Endothelial cell (in vitro differentiated cells): ENCODE results near the gene NCAN. TPM values are rescaled to one million over a fixed set of nuclear protein-coding genes. Genes with fewer than 3 reads are reported as not detected.

Source experiments
- DNase-seq: peaks from one replicate; pipeline ENCODE4 v3.0.0; 2021; ENCODE audit warnings: low spot score
- H3K27ac Mint-ChIP-seq: one replicate; pipeline ENCODE4 v1.8.0; 2021; ENCODE audit warnings: mixed read lengths, inconsistent platforms; ENCODE audit not compliant: unreplicated experiment
- H3K27me3 Mint-ChIP-seq: one replicate; pipeline ENCODE4 v1.8.0; 2021; ENCODE audit warnings: mild to moderate bottlenecking, moderate library complexity, mixed read lengths, inconsistent platforms; ENCODE audit not compliant: unreplicated experiment
- H3K36me3 Mint-ChIP-seq: one replicate; pipeline ENCODE4 v1.8.0; 2021; ENCODE audit warnings: mild to moderate bottlenecking, low read depth, mixed read lengths, inconsistent platforms; ENCODE audit not compliant: unreplicated experiment
- H3K4me1 Mint-ChIP-seq: one replicate; pipeline ENCODE4 v1.8.0; 2021; ENCODE audit warnings: mild to moderate bottlenecking, mixed read lengths, inconsistent platforms; ENCODE audit not compliant: unreplicated experiment
- H3K4me3 Mint-ChIP-seq: one replicate; pipeline ENCODE4 v1.8.0; 2021; ENCODE audit warnings: mild to moderate bottlenecking, mixed read lengths, inconsistent platforms; ENCODE audit not compliant: unreplicated experiment
- H3K9me3 Mint-ChIP-seq: one replicate; pipeline ENCODE4 v1.8.0; 2021; ENCODE audit warnings: mixed read lengths, inconsistent platforms; ENCODE audit not compliant: unreplicated experiment
- total RNA-seq: library from RNA; stranded (reverse); fragmentation: NEBNext Ultra II Directional; extraction: Animal tissue kit (Norgen Biotek cat#: 25700); gene quantifications from one replicate; pipeline ENCODE4 v1.2.1, GENCODE V29; 2021; ENCODE audit not compliant: unreplicated experiment
- TF ChIP-seq, protein P1 (sequence below): fragments of 200-600 bp; sonication (generic); IDR thresholded peaks from one replicate; pipeline ENCODE4 v1.5.0; 2021; ENCODE audit warnings: antibody characterized with exemption; ENCODE audit not compliant: unreplicated experiment

NCAN gene
- total RNA-seq, 1 donor from 2014 or later = 0.05 TPM

DNA sequence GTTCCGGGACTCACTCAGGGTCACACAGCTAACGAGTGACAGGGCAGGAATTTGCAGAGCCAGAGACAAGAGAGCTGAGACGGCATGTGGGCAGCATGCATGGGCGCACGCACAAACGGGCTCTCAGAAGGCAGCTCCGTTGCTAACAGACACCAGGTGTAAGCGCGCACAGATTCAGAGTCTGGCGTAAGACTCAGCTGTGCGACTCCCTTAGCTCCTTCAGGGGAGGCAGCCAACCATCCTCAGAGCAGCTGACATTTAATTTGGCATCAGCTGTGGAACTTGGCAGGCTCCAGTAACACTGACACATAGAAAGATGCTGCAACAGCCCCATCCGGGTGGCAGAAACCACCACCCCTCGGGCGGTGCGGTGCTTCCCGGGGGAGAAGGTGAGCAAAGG lies 68.8 kb downstream of the NCAN start:
- TF ChIP-seq, protein P1, sequence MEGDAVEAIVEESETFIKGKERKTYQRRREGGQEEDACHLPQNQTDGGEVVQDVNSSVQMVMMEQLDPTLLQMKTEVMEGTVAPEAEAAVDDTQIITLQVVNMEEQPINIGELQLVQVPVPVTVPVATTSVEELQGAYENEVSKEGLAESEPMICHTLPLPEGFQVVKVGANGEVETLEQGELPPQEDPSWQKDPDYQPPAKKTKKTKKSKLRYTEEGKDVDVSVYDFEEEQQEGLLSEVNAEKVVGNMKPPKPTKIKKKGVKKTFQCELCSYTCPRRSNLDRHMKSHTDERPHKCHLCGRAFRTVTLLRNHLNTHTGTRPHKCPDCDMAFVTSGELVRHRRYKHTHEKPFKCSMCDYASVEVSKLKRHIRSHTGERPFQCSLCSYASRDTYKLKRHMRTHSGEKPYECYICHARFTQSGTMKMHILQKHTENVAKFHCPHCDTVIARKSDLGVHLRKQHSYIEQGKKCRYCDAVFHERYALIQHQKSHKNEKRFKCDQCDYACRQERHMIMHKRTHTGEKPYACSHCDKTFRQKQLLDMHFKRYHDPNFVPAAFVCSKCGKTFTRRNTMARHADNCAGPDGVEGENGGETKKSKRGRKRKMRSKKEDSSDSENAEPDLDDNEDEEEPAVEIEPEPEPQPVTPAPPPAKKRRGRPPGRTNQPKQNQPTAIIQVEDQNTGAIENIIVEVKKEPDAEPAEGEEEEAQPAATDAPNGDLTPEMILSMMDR = no peak
- Mint-ChIP-seq H3K9me3 (no peaks in the 10 kb centered on the region), H3K36me3 (peaks cover 23% of the 10 kb centered on the region), H3K4me3 (no peak overlapping the region), H3K27me3 (peaks cover 15% of the 10 kb centered on the region), H3K27ac (no peak overlapping the region), H3K4me1 (no peaks in the 10 kb centered on the region)
- DNase-seq = no peak

DNA sequence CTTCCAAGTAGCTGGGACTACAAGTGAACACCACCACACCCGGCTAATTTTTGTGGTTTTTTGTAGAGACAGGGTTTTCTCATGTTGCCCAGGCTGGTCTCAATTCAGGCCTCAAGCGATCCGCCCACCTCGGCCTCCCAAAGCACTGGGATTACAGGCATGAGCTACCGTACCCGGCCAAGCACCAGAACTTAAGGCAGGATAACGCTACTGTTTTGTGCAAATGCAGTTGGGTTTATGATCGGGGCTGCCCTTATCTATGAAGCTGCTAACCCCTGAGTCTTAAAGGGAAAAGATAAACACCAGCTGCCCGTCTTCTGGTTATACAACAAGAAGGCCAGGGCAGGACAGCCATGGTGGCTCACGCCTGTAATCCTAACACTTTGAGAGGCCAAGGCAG lies 73.9 kb downstream of the NCAN start:
- Mint-ChIP-seq H3K36me3 (peaks cover 20% of the 10 kb centered on the region), H3K4me3 (no peak overlapping the region), H3K27me3 (peaks cover 6% of the 10 kb centered on the region), H3K4me1 (no peaks in the 10 kb centered on the region), H3K9me3 (no peaks in the 10 kb centered on the region), H3K27ac (no peak overlapping the region)
- TF ChIP-seq, protein P1 = no peak
- no peak for DNase-seq

DNA sequence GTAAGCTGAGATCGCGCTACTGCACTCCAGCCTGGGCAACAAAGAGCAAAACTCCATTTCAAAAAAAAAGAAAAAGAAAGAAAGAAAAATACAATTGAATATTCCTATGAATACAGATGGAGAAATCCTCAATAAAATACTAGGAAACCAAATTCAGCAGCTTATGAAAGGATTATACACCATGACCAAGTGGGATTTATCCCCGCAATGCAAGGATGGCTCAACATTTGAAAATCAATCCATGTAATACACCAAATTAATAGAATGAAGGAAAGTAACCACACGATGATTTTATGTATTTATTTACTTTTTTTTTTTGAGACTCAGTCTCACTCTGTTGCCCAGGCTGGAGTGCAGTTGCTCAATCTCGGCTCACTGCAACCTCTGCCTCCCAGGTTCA lies 80.8 kb downstream of the NCAN start:
- Mint-ChIP-seq H3K4me3 (no peak overlapping the region), H3K27me3 (no peaks in the 10 kb centered on the region), H3K27ac (no peak overlapping the region), H3K9me3 (no peaks in the 10 kb centered on the region), H3K4me1 (no peaks in the 10 kb centered on the region), H3K36me3 (peaks cover 36% of the 10 kb centered on the region)
- DNase-seq = no peak
- TF ChIP-seq, protein P1 = no peak

DNA sequence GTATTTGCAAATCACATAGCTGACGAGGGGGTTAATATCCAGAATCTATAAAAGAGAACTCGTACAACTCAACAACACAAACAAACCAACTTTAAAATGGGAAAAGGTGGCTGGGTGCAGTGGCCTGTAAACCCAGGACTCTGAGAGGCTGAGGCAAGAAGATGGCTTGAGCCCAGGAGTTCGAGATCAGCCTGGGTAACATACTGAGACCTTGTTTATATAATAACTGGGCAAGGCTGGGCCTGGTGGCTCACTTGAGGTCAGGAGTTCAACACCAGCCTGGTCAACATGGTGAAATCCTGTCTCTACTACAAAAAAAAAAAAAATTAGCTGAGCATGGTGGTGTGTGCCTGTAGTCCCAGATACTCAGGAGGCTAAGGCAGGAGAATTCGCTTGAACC lies 83.2 kb downstream of the NCAN start:
- Mint-ChIP-seq H3K4me1 (no peaks in the 10 kb centered on the region), H3K27ac (no peak overlapping the region), H3K4me3 (no peak overlapping the region), H3K36me3 (peaks cover 36% of the 10 kb centered on the region), H3K27me3 (no peaks in the 10 kb centered on the region), H3K9me3 (no peaks in the 10 kb centered on the region)
- TF ChIP-seq, protein P1 = no peak
- DNase-seq = no peak

DNA sequence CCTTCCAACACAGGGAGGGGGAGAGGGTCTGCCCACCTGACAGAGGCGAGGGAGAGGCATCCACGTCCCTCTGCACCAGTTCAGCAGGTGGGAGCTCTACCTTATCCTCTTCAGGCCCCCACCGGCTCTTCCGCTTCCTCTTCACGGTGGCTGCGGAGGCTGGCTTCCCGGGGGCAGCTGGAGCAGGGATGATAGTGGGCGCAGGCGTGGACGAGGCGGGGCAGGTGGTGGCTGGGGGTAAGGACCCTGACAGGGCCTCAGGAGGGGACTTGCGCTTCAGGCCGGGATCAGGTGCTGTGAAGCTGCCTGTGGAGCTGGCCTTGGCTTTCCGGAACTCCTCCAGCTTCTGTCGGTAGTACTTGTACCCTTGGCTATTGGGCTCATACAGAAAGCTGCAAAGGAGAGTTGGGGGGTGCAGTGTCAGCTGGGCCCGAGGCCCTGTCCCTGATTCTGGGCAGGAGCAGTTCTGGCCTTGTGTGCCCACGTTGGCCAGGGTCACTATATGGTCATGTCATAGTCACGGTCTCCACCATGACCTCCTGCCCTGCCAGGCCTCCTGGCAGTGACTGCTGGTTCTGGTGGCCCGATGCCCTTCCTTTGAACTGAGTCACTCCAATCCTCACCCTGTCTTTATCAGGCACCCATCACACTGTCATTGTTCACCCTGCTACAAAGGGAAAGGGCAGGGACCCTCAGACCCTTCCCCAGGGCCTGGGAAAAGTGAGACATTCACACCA lies 85.4 kb downstream of the NCAN start:
- no peaks in the 10 kb centered on the region for H3K9me3 Mint-ChIP-seq
- H3K4me1 Mint-ChIP-seq = no peaks in the 10 kb centered on the region
- no peak for DNase-seq
- TF ChIP-seq, protein P1 = no peak
- peaks cover 34% of the 10 kb centered on the region for H3K36me3 Mint-ChIP-seq
- H3K4me3 Mint-ChIP-seq = no peak overlapping the region
- H3K27me3 Mint-ChIP-seq = no peaks in the 10 kb centered on the region
- H3K27ac Mint-ChIP-seq = no peak overlapping the region
